H9 (cell line): ENCODE results near the gene BTN3A1. TPM values are rescaled to one million over a fixed set of nuclear protein-coding genes. Genes with fewer than 3 reads are reported as not detected.

Experiments used
- DNase-seq: peaks from one replicate; pipeline ENCODE4 v3.0.0-alpha.2; 2017
- H2AFZ ChIP-seq: one replicate; pipeline ENCODE4 v1.6.1; 2013; ENCODE audit warnings: mild to moderate bottlenecking, low read length, control low read depth, moderate library complexity
- H2AK5ac ChIP-seq: 2 replicates; pipeline ENCODE4 v1.6.1; 2013; ENCODE audit warnings: low read length, control low read depth, mixed read lengths; ENCODE audit not compliant: insufficient read length
- H2BK120ac ChIP-seq: one replicate; pipeline ENCODE4 v1.6.1; 2013; ENCODE audit warnings: low read depth, mild to moderate bottlenecking, low read length, control low read depth, inconsistent platforms; ENCODE audit not compliant: poor library complexity, severe bottlenecking
- H2BK12ac ChIP-seq: 2 replicates; pipeline ENCODE4 v1.6.1; 2013; ENCODE audit warnings: low read length, control low read depth, mixed read lengths, low read depth; ENCODE audit not compliant: insufficient read length
- H2BK15ac ChIP-seq: 2 replicates; pipeline ENCODE4 v1.6.1; 2013; ENCODE audit warnings: low read depth, low read length, control low read depth
- H2BK20ac ChIP-seq: one replicate; pipeline ENCODE4 v1.6.1; 2013; ENCODE audit warnings: low read depth, mild to moderate bottlenecking, low read length, control low read depth, inconsistent platforms; ENCODE audit not compliant: poor library complexity, severe bottlenecking
- H2BK5ac ChIP-seq: 2 replicates; pipeline ENCODE4 v1.6.1; 2013; ENCODE audit warnings: low read length, control low read depth, mixed read lengths; ENCODE audit not compliant: insufficient read length
- H3K14ac ChIP-seq: 2 replicates; pipeline ENCODE4 v1.6.1; 2013; ENCODE audit warnings: low read length, control low read depth; ENCODE audit not compliant: insufficient read depth
- H3K18ac ChIP-seq: 2 replicates; pipeline ENCODE4 v1.6.1; 2013; ENCODE audit warnings: low read depth, mild to moderate bottlenecking, mixed read lengths, low read length, control low read depth; ENCODE audit not compliant: insufficient read length
- H3K23ac ChIP-seq: 2 replicates; pipeline ENCODE4 v1.6.1; 2013; ENCODE audit warnings: low read length, control low read depth, mixed read lengths, low read depth; ENCODE audit not compliant: insufficient read length
- H3K23me2 ChIP-seq: 2 replicates; pipeline ENCODE4 v1.6.1; 2013; ENCODE audit warnings: low read depth, mild to moderate bottlenecking, mixed read lengths, low read length, control low read depth; ENCODE audit not compliant: insufficient read length, poor library complexity, severe bottlenecking
- H3K27ac ChIP-seq: 2 replicates; pipeline ENCODE4 v1.5.1; 2013; ENCODE audit warnings: low read length, control low read depth, mixed read lengths, low read depth; ENCODE audit not compliant: insufficient read length
- H3K27me3 ChIP-seq: 2 replicates; pipeline ENCODE4 v1.6.1; 2013; ENCODE audit warnings: low read length, control low read depth, inconsistent platforms; ENCODE audit not compliant: insufficient read depth
- H3K4ac ChIP-seq: 2 replicates; pipeline ENCODE4 v1.6.1; 2013; ENCODE audit warnings: low read depth, mild to moderate bottlenecking, control low read depth, inconsistent platforms, low read length, moderate library complexity
- H3K4me1 ChIP-seq: 2 replicates; pipeline ENCODE4 v1.6.1; 2013; ENCODE audit warnings: low read length, control low read depth, inconsistent platforms; ENCODE audit not compliant: insufficient read depth
- H3K4me2 ChIP-seq: 2 replicates; pipeline ENCODE4 v1.6.1; 2013; ENCODE audit warnings: low read length, control low read depth, mixed read lengths; ENCODE audit not compliant: insufficient read length, insufficient read depth
- H3K56ac ChIP-seq: 2 replicates; pipeline ENCODE4 v1.6.1; 2013; ENCODE audit warnings: low read depth, mild to moderate bottlenecking, mixed read lengths, low read length, control low read depth; ENCODE audit not compliant: insufficient read length
- H3K79me1 ChIP-seq: 2 replicates; pipeline ENCODE4 v1.6.1; 2013; ENCODE audit warnings: low read depth, mild to moderate bottlenecking, moderate library complexity, low read length, control low read depth, inconsistent platforms; ENCODE audit not compliant: insufficient read depth, poor library complexity, severe bottlenecking
- H3K79me2 ChIP-seq: 2 replicates; pipeline ENCODE4 v1.6.1; 2013; ENCODE audit warnings: low read length, control low read depth, inconsistent platforms; ENCODE audit not compliant: insufficient read depth
- H3K9ac ChIP-seq: 2 replicates; pipeline ENCODE4 v1.6.1; 2013; ENCODE audit warnings: low read length, control low read depth, mixed read lengths; ENCODE audit not compliant: insufficient read length; ENCODE audit errors: extremely low read depth
- H3K9me3 ChIP-seq: one replicate; pipeline ENCODE4 v1.6.1; 2013; ENCODE audit warnings: low read depth, low read length, inconsistent platforms; ENCODE audit not compliant: control insufficient read depth
- H3T11ph ChIP-seq: one replicate; pipeline ENCODE4 v1.6.1; 2013; ENCODE audit warnings: mild to moderate bottlenecking, low read length, control low read depth, inconsistent platforms
- H4K20me1 ChIP-seq: one replicate; pipeline ENCODE4 v1.6.1; 2013; ENCODE audit not compliant: control insufficient read depth, insufficient read length, insufficient read depth
- H4K5ac ChIP-seq: 2 replicates; pipeline ENCODE4 v1.6.1; 2013; ENCODE audit warnings: low read depth, mild to moderate bottlenecking, mixed read lengths, low read length, control low read depth; ENCODE audit not compliant: insufficient read length
- H4K8ac ChIP-seq: replicated peaks from 2 replicates; pipeline ENCODE4 v1.6.1; 2013; ENCODE audit warnings: low read length, control low read depth, mixed read lengths, low read depth; ENCODE audit not compliant: insufficient read length
- H4K91ac ChIP-seq: 2 replicates; pipeline ENCODE4 v1.6.1; 2013; ENCODE audit warnings: low read depth, mild to moderate bottlenecking, moderate library complexity, mixed read lengths, low read length, control low read depth; ENCODE audit not compliant: insufficient read length
- H3K27ac Mint-ChIP-seq, 3 experiments: 2 replicates in 2 of 3; 3 replicates in 1 of 3; pipeline ENCODE4 v1.8.0; 2020 to 2021; ENCODE audit warnings: mixed read lengths in 3 of 3, mild to moderate bottlenecking in 1 of 3, moderate library complexity in 1 of 3
- H3K27me3 Mint-ChIP-seq: 2 replicates; pipeline ENCODE4 v1.8.0; 2021; ENCODE audit warnings: low read depth, mild to moderate bottlenecking, moderate library complexity, mixed read lengths
- H3K36me3 Mint-ChIP-seq, 3 experiments: 2 replicates in 2 of 3; 3 replicates in 1 of 3; pipeline ENCODE4 v1.8.0; 2020 to 2021; ENCODE audit warnings: low read depth in 3 of 3, mixed read lengths in 3 of 3; ENCODE audit not compliant: insufficient read depth in 1 of 3
- H3K4me1 Mint-ChIP-seq, 2 experiments: 2 replicates each; pipeline ENCODE4 v1.8.0; 2020; ENCODE audit warnings: mixed read lengths in 2 of 2
- H3K4me3 Mint-ChIP-seq, 2 experiments: 2 replicates in 1 of 2; 3 replicates in 1 of 2; pipeline ENCODE4 v1.8.0; 2020 to 2021; ENCODE audit warnings: mild to moderate bottlenecking in 2 of 2, mixed read lengths in 2 of 2, moderate library complexity in 1 of 2
- H3K9me3 Mint-ChIP-seq, 2 experiments: 2 replicates in 1 of 2; 3 replicates in 1 of 2; pipeline ENCODE4 v1.8.0; 2020; ENCODE audit warnings: mild to moderate bottlenecking in 2 of 2, mixed read lengths in 2 of 2, moderate library complexity in 1 of 2
- CTCF ChIP-seq: fragments of 200-600 bp; sonication (generic); conservative IDR thresholded peaks from 3 replicates; pipeline ENCODE4 v1.8.0; 2021; ENCODE audit warnings: antibody characterized with exemption, mild to moderate bottlenecking
- WGBS: extraction: QIAGEN DNeasy Blood & Tissue Kit; methylation state at CpG from one replicate; pipeline ENCODE4 v1.1.7; 2013; ENCODE audit warnings: missing lambda C conversion rate, low lambda C conversion rate, mixed read lengths; ENCODE audit not compliant: insufficient read length; ENCODE audit errors: extremely low coverage; 5-methylcytosine and 5-hydroxymethylcytosine counted together
- total RNA-seq: library from RNA; stranded (reverse); gene quantifications from 2 replicates; pipeline ENCODE4 v1.2.1, GENCODE V29; 2021

The BTN3A1 gene
- total RNA-seq, 1 experiment from 2014 or later: 2.5 TPM

GRCh38 chr6:26372308-26373144 lies 29.5 kb upstream of the BTN3A1 start:
- Histone ChIP-seq H3K56ac (no peak overlapping the region), H3K4me2 (no peak overlapping the region), H2BK15ac (no peak overlapping the region), H2AK5ac (no peak overlapping the region), H3K14ac (no peak overlapping the region), H2AFZ (no peak overlapping the region), H3K79me2 (no peaks in the 10 kb centered on the region), H3K23me2 (no peaks in the 10 kb centered on the region), H3K4me1 (no peaks in the 10 kb centered on the region), H3T11ph (no peak overlapping the region), H3K27me3 (no peaks in the 10 kb centered on the region), H3K9ac (no peak overlapping the region), H4K20me1 (no peaks in the 10 kb centered on the region), H2BK12ac (no peak overlapping the region), H4K8ac (no peak overlapping the region), H2BK120ac (no peak overlapping the region), H3K18ac (no peak overlapping the region), H4K5ac (no peak overlapping the region), H4K91ac (no peak overlapping the region), H3K27ac (no peak overlapping the region), H3K79me1 (no peaks in the 10 kb centered on the region), H3K23ac (no peak overlapping the region), H2BK5ac (no peak overlapping the region), H3K4ac (no peak overlapping the region), H3K9me3 (no peaks in the 10 kb centered on the region), H2BK20ac (no peak overlapping the region)
- peaks cover 3% of the 10 kb centered on the region; the same call in 1 of the 2 replicates for H3K27me3 Mint-ChIP-seq
- DNase-seq: no peak
- 100% methylated on average over 2 of the region's 12 CpGs for WGBS
- H3K4me1 Mint-ChIP-seq: peaks cover 6 to 8% of the 10 kb centered on the region in 2 experiments; a peak in 3 of 4 replicates
- H3K9me3 Mint-ChIP-seq: no peaks in the 10 kb centered on the region
- no peaks in the 10 kb centered on the region for H3K36me3 Mint-ChIP-seq
- no peak for TF ChIP-seq CTCF
- H3K27ac Mint-ChIP-seq: no peak overlapping the region
- H3K4me3 Mint-ChIP-seq: no peak overlapping the region
